GM19438 (cell line): Measurements from ENCODE around the gene MS4A6E.
"Not testable (repeated sequence)": the region's sequence is repeated elsewhere in the genome, so short reads cannot be mapped to it uniquely, and the experiment has no call there.

Source experiments
- ATAC-seq: cut with Tn5 transposase; IDR thresholded peaks from one replicate; pipeline ENCODE4 v1.9.1; 2021; ENCODE audit warnings: low read depth; ENCODE audit not compliant: unreplicated experiment

The MS4A6E gene

GRCh38 chr11:60326955-60327354 lies at the start of gene MS4A6E:
Gene MS4A6E (plus strand): TSS chr11:60327255. CDS start chr11:60334896, 7,641 bp downstream.
- ATAC-seq: no peak

GRCh38 chr11:60280412-60280811 lies 46.6 kb upstream of the MS4A6E start, which contains the start of gene MS4A4A:
Gene MS4A4A (plus strand): TSS chr11:60280666. CDS start chr11:60280676, 10 bp downstream.
- ATAC-seq: no peak

GRCh38 chr11:60281485-60281884 lies 45.6 kb upstream of the MS4A6E start:
- no peak for ATAC-seq

- no peak for ATAC-seq
Measured at GRCh38 chr11:60282286-60282685, 44.8 kb upstream of the MS4A6E start.

GRCh38 chr11:60285411-60286126 lies 41.5 kb upstream of the MS4A6E start:
- not testable (repeated sequence) for ATAC-seq

GRCh38 chr11:60288531-60288930 lies 38.5 kb upstream of the MS4A6E start:
- no peak for ATAC-seq

- ATAC-seq: no peak
Measured at GRCh38 chr11:60292145-60292544, 34.9 kb upstream of the MS4A6E start.

GRCh38 chr11:60301178-60301577 lies 25.9 kb upstream of the MS4A6E start:
- ATAC-seq: no peak

GRCh38 chr11:60301884-60302283 lies 25.2 kb upstream of the MS4A6E start:
- not testable (repeated sequence) for ATAC-seq

- ATAC-seq: no peak
Measured at GRCh38 chr11:60303661-60304060, 23.4 kb upstream of the MS4A6E start.

- ATAC-seq: no peak
Measured at GRCh38 chr11:60305906-60306619, 21.0 kb upstream of the MS4A6E start.

- ATAC-seq: no peak
Measured at GRCh38 chr11:60307507-60308195, 19.4 kb upstream of the MS4A6E start.

- peak; percentile 55 for ATAC-seq
Measured at GRCh38 chr11:60310407-60310998, 16.6 kb upstream of the MS4A6E start.

- no peak for ATAC-seq
Measured at GRCh38 chr11:60314635-60315321, 12.3 kb upstream of the MS4A6E start.

- ATAC-seq: no peak
Measured at GRCh38 chr11:60315871-60316270, 11.2 kb upstream of the MS4A6E start.

GRCh38 chr11:60316317-60316716 lies 10.7 kb upstream of the MS4A6E start:
- no peak for ATAC-seq

- ATAC-seq: no peak
Measured at GRCh38 chr11:60318726-60319125, 8.3 kb upstream of the MS4A6E start.

- ATAC-seq: no peak
Measured at GRCh38 chr11:60321051-60321450, 6.0 kb upstream of the MS4A6E start.

- no peak for ATAC-seq
Measured at GRCh38 chr11:60328460-60328859, 1.4 kb downstream of the MS4A6E start.

- no peak for ATAC-seq
Measured at GRCh38 chr11:60332846-60333245, 5.8 kb downstream of the MS4A6E start.
